Common myeloid progenitor, CD34-positive (primary cell): ENCODE measurements around the gene PC.

Experiments
- CTCF ChIA-PET: fragments of 350-600 bp; sonication (Branson Sonifier 250); formaldehyde crosslinking; loops from one replicate; lab custom pipeline; 2021; ENCODE audit warnings: antibody characterized with exemption; lab: Charles Lee
- POLR2A ChIA-PET: fragments of 350-600 bp; sonication (Branson Sonifier 250); formaldehyde crosslinking; loops from one replicate; lab custom pipeline; 2021; ENCODE audit warnings: antibody characterized with exemption; lab: Charles Lee
- DNase-seq, 3 donors: peaks; one replicate each; pipeline versions ENCODE4 v3.0.0 to v3.0.0-alpha.2; 2013
- H3K27ac ChIP-seq, 2 experiments: 1 replicate in 1 of 2; 2 replicates in 1 of 2; pipeline ENCODE4 v1.7.0; 2013; ENCODE audit warnings: inconsistent platforms in 2 of 2, low read length in 2 of 2, mild to moderate bottlenecking in 2 of 2, low read depth in 1 of 2, moderate library complexity in 1 of 2; ENCODE audit not compliant: severe bottlenecking in 2 of 2, insufficient read depth in 1 of 2, poor library complexity in 1 of 2
- H3K27me3 ChIP-seq, 5 experiments: replicated peaks in 2 of 5; 1 replicate in 3 of 5; 2 replicates in 2 of 5; pipeline versions ENCODE4 v1.6.1 to v1.7.0; 2013; ENCODE audit warnings: low read length in 4 of 5, mild to moderate bottlenecking in 2 of 5, moderate library complexity in 2 of 5, inconsistent platforms in 1 of 5; ENCODE audit not compliant: insufficient read depth in 5 of 5, control insufficient read depth in 4 of 5
- H3K36me3 ChIP-seq, 4 experiments: 1 replicate in 2 of 4; 2 replicates in 2 of 4; pipeline versions ENCODE4 v1.6.1 to v1.7.0; 2013; ENCODE audit warnings: low read length in 3 of 4, control low read depth in 1 of 4, mild to moderate bottlenecking in 1 of 4; ENCODE audit not compliant: control insufficient read depth in 4 of 4, insufficient read depth in 4 of 4
- H3K4me1 ChIP-seq, 4 experiments: 1 replicate in 3 of 4; 2 replicates in 1 of 4; pipeline versions ENCODE4 v1.6.1 to v1.7.1; 2013; ENCODE audit warnings: low read length in 3 of 4, mild to moderate bottlenecking in 3 of 4, control low read depth in 1 of 4, inconsistent platforms in 1 of 4, moderate library complexity in 1 of 4; ENCODE audit not compliant: control insufficient read depth in 4 of 4, insufficient read depth in 4 of 4; ENCODE audit errors: control extremely low read depth in 1 of 4
- H3K4me3 ChIP-seq, 7 experiments: 1 replicate in 4 of 7; 2 replicates in 3 of 7; pipeline versions ENCODE4 v1.5.1 to v1.7.0; 2013; ENCODE audit warnings: mild to moderate bottlenecking in 7 of 7, low read length in 6 of 7, moderate library complexity in 6 of 7, inconsistent platforms in 2 of 7, low read depth in 2 of 7, control low read depth in 1 of 7; ENCODE audit not compliant: insufficient read depth in 4 of 7, control insufficient read depth in 1 of 7; ENCODE audit errors: extremely low read depth in 1 of 7
- H3K9me3 ChIP-seq, 5 experiments: 1 replicate in 4 of 5; 2 replicates in 1 of 5; pipeline versions ENCODE4 v1.6.1 to v1.7.1; 2013; ENCODE audit warnings: low read length in 4 of 5, mild to moderate bottlenecking in 2 of 5, inconsistent platforms in 1 of 5, low read depth in 1 of 5, moderate library complexity in 1 of 5; ENCODE audit not compliant: control insufficient read depth in 4 of 5, insufficient read depth in 2 of 5; ENCODE audit errors: control extremely low read depth in 1 of 5
- WGBS: methylation state at CpG from one replicate; pipeline ENCODE4 v1.1.5; 2013; ENCODE audit not compliant: insufficient coverage; 5-methylcytosine and 5-hydroxymethylcytosine counted together

Gene PC

GRCh38 chr11:66956689-66957290 lies 1.4 kb downstream of the PC start:
- H3K4me1 ChIP-seq, result peaks cover 0 to 22% (median 22%) of the 10 kb centered on the region in 4 experiments
- H3K36me3 ChIP-seq, result no peaks in the 10 kb centered on the region
- peak; percentile 19 to 68 (median 58) for DNase-seq
- peaks cover 0 to 9% (median 4%) of the 10 kb centered on the region in 5 experiments for H3K27me3 ChIP-seq
- CTCF ChIA-PET, result interaction anchor here (0.9 to 1.4 kb wide), 2 partner anchors 17 to 19 kb away, joined by 3 read pairs; no protein-coding TSS in a partner anchor
- no peaks in the 10 kb centered on the region for H3K9me3 ChIP-seq
- WGBS, result 27% methylated on average over 5 of the region's 7 CpGs
- H3K27ac ChIP-seq, result no peak overlapping the region
- POLR2A ChIA-PET, result no interaction called here
- H3K4me3 ChIP-seq, result no peak overlapping the region

GRCh38 chr11:66953081-66953833 lies 4.9 kb downstream of the PC start:
- Histone ChIP-seq H3K9me3 (no peaks in the 10 kb centered on the region), H3K4me3 (no peak overlapping the region), H3K27ac (no peak overlapping the region), H3K27me3 (peaks cover 0 to 4% (median 0%) of the 10 kb centered on the region in 5 experiments), H3K36me3 (no peaks in the 10 kb centered on the region), H3K4me1 (peaks cover 0 to 18% (median 12%) of the 10 kb centered on the region in 4 experiments)
- ChIA-PET POLR2A (no interaction called here), CTCF (no interaction called here)
- DNase-seq, result no peak
- 97% methylated on average over 12 of the region's 13 CpGs for WGBS

GRCh38 chr11:66951927-66952337 lies 6.3 kb downstream of the PC start:
- H3K4me1 ChIP-seq, result peaks cover 0 to 6% (median 3%) of the 10 kb centered on the region in 4 experiments
- DNase-seq, result no peak
- H3K9me3 ChIP-seq, result peaks cover 0 to under 1% (median 0%) of the 10 kb centered on the region in 5 experiments
- H3K27ac ChIP-seq, result no peak overlapping the region
- ChIA-PET POLR2A (interaction anchor here (0.6 kb wide), 1 partner anchor 79 kb away, joined by 3 read pairs; no protein-coding TSS in a partner anchor), CTCF (no interaction called here)
- WGBS, result 96% methylated on average over 2 of the region's 7 CpGs
- peaks cover 0 to 2% (median 0%) of the 10 kb centered on the region in 5 experiments for H3K27me3 ChIP-seq
- no peak overlapping the region for H3K4me3 ChIP-seq
- no peaks in the 10 kb centered on the region for H3K36me3 ChIP-seq

- Histone ChIP-seq H3K4me1 (no peaks in the 10 kb centered on the region), H3K9me3 (peaks cover 0 to 2% (median 0%) of the 10 kb centered on the region in 5 experiments), H3K27me3 (no peaks in the 10 kb centered on the region), H3K36me3 (no peaks in the 10 kb centered on the region), H3K4me3 (no peak overlapping the region), H3K27ac (no peak overlapping the region)
- ChIA-PET POLR2A (interaction anchor here (0.6 kb wide), 1 partner anchor 78 kb away, joined by 3 read pairs; no protein-coding TSS in a partner anchor), CTCF (no interaction called here)
- WGBS, result 88% methylated on average over 8 of the region's 10 CpGs
- no peak for DNase-seq
Measured at GRCh38 chr11:66951135-66951534, 7.0 kb downstream of the PC start.

- no peaks in the 10 kb centered on the region for H3K27me3 ChIP-seq
- no peak for DNase-seq
- 78% methylated on average over 6 of the region's 8 CpGs for WGBS
- no peak overlapping the region for H3K4me3 ChIP-seq
- CTCF ChIA-PET, result interaction anchor here (1.2 to 1.3 kb wide), 2 partner anchors 13 to 71 kb away, joined by 3 read pairs; no protein-coding TSS in a partner anchor
- no peaks in the 10 kb centered on the region for H3K36me3 ChIP-seq
- no peaks in the 10 kb centered on the region for H3K4me1 ChIP-seq
- peaks cover 0 to 2% (median 0%) of the 10 kb centered on the region in 5 experiments for H3K9me3 ChIP-seq
- POLR2A ChIA-PET, result no interaction called here
- no peak overlapping the region for H3K27ac ChIP-seq
Measured at GRCh38 chr11:66950112-66950535, 8.1 kb downstream of the PC start.

GRCh38 chr11:66938582-66939135 lies 19.5 kb downstream of the PC start:
- H3K27ac ChIP-seq, result no peak overlapping the region
- H3K4me3 ChIP-seq, result no peak overlapping the region
- no peaks in the 10 kb centered on the region for H3K36me3 ChIP-seq
- ChIA-PET POLR2A (no interaction called here), CTCF (interaction anchor here (0.6 kb wide), 1 partner anchor 16 kb away, joined by 4 read pairs; no protein-coding TSS in a partner anchor)
- no peaks in the 10 kb centered on the region for H3K27me3 ChIP-seq
- H3K9me3 ChIP-seq, result peaks cover 0 to 6% (median 0%) of the 10 kb centered on the region in 5 experiments
- WGBS, result no CpG with 5 or more reads among the region's 5 CpGs
- no peak for DNase-seq
- no peaks in the 10 kb centered on the region for H3K4me1 ChIP-seq
